NCI-H2227 treated with DMSO at 0.1 percent for 48 hours (cell line): ENCODE results near the gene EVI2B.
"Not testable (repeated sequence)": the region's sequence is repeated elsewhere in the genome, so short reads cannot be mapped to it uniquely, and the experiment has no call there.

Experiments used
- DNase-seq: peaks from one replicate; lab custom pipeline; 2025; lab: John Stamatoyannopoulos, UW

The EVI2B gene

DNA sequence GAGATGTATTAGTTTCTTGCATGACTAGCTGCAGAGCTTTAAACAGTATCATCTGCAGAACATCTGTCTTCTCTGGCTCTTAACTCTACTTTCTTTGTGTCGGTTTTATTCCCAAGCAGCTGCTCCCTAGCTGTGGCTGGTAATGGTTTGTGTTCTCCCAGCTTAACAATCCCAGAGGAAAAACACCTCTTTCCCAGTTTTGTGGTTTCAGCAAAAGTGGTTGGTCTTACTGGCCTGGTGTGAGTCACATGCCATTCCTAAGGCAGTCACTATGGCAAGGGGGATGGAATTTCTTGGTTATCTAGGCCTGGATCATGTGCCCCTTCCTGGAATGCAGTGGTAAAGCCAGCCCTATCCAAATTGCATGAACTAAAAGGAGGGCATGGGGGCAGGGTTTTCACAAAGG lies 44.3 kb downstream of the EVI2B start:
- no peak for DNase-seq

GRCh38 chr17:31269036-31269577 lies 44.7 kb downstream of the EVI2B start:
- DNase-seq, result no peak

GRCh38 chr17:31266042-31266441 lies 47.8 kb downstream of the EVI2B start:
- DNase-seq, result no peak

GRCh38 chr17:31262923-31263322 lies 50.9 kb downstream of the EVI2B start:
- not testable (repeated sequence) for DNase-seq

- DNase-seq, result no peak
Measured at GRCh38 chr17:31261601-31262000, 52.3 kb downstream of the EVI2B start.

DNA sequence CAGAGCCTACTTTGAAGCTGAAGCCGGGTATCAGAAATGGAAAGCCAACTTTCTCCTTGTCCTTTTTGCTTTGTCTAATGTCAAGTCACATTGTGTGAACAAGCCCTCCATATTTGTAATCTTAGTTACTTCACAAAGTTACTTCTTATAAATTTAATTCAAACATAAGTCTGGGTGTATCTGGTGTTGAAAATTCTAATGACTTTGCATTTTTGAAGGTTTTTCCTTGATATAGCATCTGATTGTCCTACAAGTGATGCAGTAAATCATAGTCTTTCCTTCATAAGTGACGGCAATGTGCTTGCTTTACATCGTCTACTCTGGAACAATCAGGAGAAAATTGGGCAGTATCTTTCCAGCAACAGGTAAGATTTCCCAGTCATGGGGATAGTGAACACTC lies 53.7 kb downstream of the EVI2B start:
- no peak for DNase-seq

DNA sequence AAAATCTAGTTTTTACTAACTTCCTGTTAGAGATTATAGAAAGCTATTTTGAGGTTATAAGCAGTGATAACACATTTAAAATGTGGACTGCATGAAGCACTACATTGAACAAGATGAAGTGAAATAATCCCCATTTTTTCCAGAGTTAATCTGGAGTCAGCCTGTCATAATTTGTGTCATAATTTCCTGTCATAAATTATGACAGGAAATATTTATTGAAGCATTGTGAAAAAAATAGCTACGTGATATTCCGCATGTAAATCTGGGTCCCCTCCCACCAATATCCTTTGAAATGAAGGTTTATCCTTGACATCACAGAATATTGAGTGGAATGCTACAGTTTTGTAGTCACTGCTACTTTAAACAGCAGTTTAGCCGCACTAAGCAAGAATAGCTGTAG lies 56.9 kb downstream of the EVI2B start:
- no peak for DNase-seq

GRCh38 chr17:31254654-31255053 lies 59.2 kb downstream of the EVI2B start:
- no peak for DNase-seq
